NOMO-1 (cell line): ENCODE measurements around the gene HLA-G.

Experiments used
- DNase-seq, 2 experiments: peaks; one replicate each; lab custom pipeline; 2025; ENCODE audit not compliant: unreplicated experiment in 2 of 2; lab: John Stamatoyannopoulos, UW

HLA-G gene

GRCh38 chr6:29815118-29815750 is 12.4 kb upstream of the HLA-G start:
- DNase-seq: no peak

GRCh38 chr6:29816030-29816429 is 11.6 kb upstream of the HLA-G start:
- no peak for DNase-seq

- no peak for DNase-seq
Observed at GRCh38 chr6:29818892-29819291, 8.7 kb upstream of the HLA-G start.

GRCh38 chr6:29824144-29824543 is 3.5 kb upstream of the HLA-G start:
- DNase-seq: no peak

GRCh38 chr6:29825848-29826247 is 1.8 kb upstream of the HLA-G start:
- DNase-seq: no peak

- DNase-seq: no peak
Observed at GRCh38 chr6:29826271-29826670, 1.4 kb upstream of the HLA-G start.

GRCh38 chr6:29828471-29828797 is 809 bp downstream of the HLA-G start:
- no peak for DNase-seq

- DNase-seq: no peak
Observed at GRCh38 chr6:29829766-29830165, 2.1 kb downstream of the HLA-G start.

- no peak for DNase-seq
Observed at GRCh38 chr6:29830409-29830808, 2.8 kb downstream of the HLA-G start.

GRCh38 chr6:29831776-29832175 is 4.2 kb downstream of the HLA-G start:
- DNase-seq: no peak

- peak in 1 of 2 experiments; percentile 1 for DNase-seq
Observed at GRCh38 chr6:29834564-29835436, 7.2 kb downstream of the HLA-G start.

GRCh38 chr6:29839917-29840316 is 12.3 kb downstream of the HLA-G start:
- DNase-seq: no peak

GRCh38 chr6:29841030-29841429 is 13.4 kb downstream of the HLA-G start:
- no peak for DNase-seq

- no peak for DNase-seq
Observed at GRCh38 chr6:29845405-29846006, 17.9 kb downstream of the HLA-G start.

- peak; percentile 31 to 47 for DNase-seq
Observed at GRCh38 chr6:29847871-29848630, 20.4 kb downstream of the HLA-G start.

GRCh38 chr6:29850011-29850553 is 22.5 kb downstream of the HLA-G start:
- DNase-seq: no peak

- DNase-seq: no peak
Observed at GRCh38 chr6:29851190-29851589, 23.6 kb downstream of the HLA-G start.

GRCh38 chr6:29853245-29853644 is 25.6 kb downstream of the HLA-G start:
- no peak for DNase-seq

- no peak for DNase-seq
Observed at GRCh38 chr6:29858006-29858405, 30.4 kb downstream of the HLA-G start.

- no peak for DNase-seq
Observed at GRCh38 chr6:29861521-29862255, 34.1 kb downstream of the HLA-G start.
